GM19328 (cell line): ENCODE measurements around the gene KRI1.

Experiments
- ATAC-seq: cut with Tn5 transposase; IDR thresholded peaks from one replicate; pipeline ENCODE4 v1.9.1; 2021; ENCODE audit warnings: mild to moderate bottlenecking, moderate library complexity; ENCODE audit not compliant: unreplicated experiment

The KRI1 gene

DNA sequence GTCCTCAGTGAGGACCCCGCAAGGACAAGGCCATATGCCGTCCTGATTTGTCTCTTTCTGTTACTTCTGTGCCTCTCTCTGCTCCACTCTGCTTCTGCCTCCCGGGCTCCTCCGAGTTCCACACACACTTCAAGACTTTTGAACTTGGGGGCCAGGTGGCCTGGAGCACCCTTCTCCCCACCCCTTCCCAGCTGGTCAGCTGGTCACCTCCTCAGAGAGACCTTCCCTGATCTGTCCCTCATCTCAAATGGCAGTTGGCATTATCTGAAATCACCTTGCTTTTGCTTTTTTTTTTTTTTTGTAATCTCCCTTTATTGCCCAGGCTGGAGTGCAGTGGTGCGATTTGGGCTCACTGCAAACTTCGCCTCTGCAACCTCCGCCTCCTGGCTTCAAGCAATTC, 46.4 kb downstream of the KRI1 start:
- ATAC-seq: no peak

DNA sequence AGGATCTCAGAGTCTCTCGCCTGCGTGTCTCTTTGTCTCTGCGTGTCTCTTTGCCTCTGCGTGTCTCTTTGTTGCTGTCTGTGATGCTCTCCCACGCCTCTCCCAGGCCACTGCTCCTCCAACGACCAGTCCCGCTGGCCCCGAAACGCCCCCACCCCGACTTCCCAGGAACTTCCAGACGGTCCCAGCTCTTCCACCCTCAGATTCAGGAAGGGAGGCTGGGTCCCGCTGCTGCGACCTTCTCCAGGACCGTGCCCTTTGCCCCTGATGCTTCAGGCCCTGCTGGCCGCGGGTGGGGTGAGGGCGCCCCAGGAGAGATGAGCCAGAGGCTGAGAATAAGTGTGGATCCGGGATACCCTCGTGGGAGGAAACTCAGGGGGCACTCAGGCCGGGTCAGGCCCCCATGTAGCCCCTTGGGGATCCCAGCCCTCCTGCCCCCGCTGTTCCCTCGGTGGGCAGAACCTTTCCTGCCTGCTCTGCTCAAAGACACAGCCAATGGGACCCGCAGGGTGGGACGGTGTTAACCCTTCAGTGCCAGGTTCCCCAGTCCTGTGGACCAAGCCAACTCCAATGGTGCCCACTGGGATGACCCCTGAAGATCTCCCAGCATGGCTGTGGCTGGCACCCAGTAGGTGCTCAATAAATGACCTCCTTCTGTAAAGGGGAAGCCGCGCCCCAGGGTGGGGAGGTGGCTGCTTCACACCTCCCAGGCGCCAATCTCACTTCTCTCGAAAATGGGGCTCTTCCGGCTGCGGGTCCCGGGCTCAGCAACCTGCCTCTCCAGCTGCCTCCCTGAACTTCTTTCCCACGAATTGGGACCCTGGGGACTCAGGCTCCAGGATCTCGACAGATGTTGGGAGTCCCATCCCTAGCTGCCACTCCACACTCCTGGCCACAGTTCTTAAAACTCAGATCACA, 47.1 kb downstream of the KRI1 start:
- ATAC-seq: no peak

DNA sequence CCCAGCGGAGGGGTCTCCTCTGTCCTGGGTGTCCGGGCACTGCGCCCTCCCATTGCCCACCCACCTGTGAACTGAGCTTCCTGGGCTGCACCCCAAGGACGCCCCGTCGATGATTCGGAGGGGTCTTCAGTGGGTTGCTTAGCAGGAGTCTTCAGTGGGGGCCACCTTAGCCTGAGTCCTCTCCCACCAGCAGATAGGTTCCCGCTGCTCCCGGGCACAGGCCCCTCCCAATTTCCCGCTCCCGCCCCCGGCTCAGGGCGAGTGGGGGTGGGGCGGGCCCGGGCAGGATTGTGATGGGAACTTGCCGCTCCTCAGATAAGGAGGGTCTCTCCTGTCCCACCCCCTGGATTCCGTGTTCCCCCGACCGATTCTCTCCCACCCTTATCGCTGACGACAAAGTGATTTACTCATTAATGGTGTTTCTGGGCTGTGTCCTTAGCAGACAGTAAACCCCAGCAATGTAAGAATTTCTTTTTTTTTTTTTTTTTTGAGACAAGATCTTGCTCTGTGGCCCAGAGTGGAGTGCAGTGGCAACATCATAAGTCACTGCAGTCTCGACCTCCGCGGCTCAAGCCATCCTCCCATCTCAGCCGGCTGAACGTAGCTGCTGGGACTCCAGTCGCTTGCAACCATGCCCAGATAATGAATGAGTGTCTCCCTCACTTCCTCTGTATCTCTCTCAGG, 47.9 kb downstream of the KRI1 start:
- no peak for ATAC-seq

DNA sequence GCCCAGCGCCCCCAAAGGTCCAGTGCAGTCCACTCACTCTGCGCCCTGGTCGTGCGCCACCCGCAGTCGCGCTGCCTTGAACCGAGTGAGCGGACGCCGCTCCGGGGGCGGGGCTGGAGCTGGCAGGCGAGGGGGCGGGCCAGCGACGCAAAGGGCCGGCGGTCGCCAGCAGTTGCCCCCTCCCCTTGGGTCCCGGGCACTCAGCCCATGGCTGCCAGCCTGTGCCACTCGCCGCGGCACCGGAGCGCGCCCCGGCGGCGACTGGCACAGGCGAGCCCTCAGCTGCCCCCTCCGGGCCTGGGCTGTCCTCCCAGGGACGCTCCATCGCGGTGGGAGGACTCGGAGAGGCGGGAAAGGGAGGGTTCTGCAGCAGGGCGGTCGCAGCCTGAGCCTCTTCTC, 48.5 kb downstream of the KRI1 start, which contains the start of gene S1PR5:
Gene S1PR5, minus strand, starts transcription at position 87 of the 399 bp plus-strand sequence. CDS start 2,436 bp downstream, outside the sequence.
- ATAC-seq: no peak

DNA sequence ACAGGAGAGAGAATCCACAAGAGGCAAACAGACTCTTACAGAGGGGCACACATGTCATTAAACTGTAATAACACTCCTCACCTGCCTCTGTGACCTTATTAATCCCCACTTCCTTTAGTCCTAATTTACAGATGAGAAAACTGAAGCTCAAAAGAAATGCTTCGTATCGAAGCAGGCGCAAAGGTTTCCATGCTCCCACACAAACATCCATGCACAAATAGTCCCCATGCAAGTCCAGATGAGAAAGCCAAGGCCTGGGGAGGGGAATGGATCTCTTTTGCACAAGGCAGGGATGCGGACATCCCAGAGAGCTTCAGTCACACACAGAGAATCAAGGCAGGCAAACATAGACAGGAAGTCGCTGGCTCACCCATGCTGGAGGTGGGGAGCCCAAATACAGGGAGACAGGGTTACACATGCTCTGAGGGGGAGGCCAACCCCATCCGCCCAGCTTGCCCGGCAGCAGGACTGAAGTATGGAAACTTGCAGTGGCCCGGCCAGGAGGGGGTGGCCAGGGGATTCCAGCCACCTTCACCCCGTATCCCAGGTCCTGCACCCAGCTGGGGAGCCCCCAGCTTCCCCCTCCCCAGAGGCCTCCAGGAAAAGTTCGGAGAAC, 49.0 kb downstream of the KRI1 start:
- no peak for ATAC-seq

DNA sequence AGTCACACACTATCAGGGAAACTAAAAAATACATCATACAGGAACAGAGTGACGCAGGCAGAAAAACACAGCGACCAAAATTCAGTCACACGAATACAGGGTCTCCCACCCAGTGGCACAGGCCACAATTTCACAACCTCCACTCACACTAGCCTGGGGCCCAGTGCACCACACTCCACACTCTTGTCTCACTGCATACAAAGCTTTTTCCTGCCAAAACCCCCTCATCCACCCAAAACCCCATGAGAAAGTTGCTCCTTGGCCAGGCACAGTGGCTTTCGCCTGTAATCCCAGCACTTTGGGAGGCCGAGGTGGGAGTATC, 49.8 kb downstream of the KRI1 start:
- no peak for ATAC-seq

DNA sequence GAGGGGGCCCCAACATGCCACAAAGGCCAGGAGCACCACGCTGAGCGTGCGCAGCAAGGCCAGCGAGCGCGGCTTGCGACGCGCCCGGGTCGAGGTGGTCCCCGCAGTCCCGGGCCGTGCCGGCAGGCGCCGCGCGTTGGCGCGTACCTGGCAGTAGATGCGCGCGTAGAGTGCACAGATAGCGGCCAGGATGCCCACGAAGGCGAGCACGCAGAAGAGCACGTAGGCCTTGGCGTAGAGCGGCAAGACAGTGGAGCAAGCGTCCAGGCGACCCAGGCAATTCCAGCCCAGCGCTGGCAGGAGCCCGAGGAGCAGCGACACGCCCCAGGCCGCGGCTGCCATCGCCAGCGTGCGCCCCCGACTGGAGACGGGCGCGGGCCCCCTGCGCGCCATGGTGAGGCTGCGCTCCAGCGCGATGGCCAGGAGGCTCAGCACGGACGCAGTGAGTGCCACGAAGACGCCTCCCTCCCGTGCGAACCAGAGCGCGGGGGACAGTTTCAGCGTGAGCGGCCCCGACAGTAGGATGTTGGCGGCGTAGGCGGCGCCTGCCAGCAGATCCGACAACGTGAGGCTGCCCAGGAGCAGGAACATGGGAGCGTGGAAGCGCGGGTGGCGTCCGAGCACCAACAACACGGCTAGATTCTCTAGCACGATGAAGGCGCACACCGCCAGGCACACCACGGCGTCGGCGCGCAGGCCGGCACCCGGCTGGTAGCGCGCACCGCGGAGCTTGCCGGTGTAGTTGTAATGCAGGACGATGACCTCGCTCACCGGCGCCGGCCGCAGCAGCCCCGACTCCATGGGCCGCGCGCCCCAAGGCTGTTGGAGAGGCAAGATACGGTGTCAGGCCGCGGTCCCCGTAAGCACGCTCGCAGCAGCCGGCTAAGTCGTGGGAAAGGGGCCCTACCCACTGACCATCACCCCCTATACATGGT, 51.3 kb downstream of the KRI1 start:
- ATAC-seq: no peak

DNA sequence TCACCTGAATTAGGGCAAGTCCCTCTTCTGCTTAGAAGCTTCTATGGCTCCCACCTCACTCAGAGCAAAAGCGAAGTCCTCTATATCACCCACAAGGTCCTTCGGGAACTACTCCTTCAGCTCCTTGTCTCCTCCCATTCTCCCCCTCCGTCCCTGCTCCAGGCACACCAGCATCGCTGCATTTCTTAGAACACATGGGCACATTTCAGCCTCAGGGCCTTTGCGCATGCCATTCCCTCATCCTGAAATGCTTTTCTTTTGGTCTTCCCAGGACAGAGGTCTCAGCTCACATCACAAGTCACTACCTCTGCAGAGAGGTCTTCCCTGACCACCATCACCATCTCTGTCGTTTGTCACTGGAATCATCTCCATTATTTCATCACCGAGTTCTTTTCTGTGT, 52.6 kb downstream of the KRI1 start:
- no peak for ATAC-seq

DNA sequence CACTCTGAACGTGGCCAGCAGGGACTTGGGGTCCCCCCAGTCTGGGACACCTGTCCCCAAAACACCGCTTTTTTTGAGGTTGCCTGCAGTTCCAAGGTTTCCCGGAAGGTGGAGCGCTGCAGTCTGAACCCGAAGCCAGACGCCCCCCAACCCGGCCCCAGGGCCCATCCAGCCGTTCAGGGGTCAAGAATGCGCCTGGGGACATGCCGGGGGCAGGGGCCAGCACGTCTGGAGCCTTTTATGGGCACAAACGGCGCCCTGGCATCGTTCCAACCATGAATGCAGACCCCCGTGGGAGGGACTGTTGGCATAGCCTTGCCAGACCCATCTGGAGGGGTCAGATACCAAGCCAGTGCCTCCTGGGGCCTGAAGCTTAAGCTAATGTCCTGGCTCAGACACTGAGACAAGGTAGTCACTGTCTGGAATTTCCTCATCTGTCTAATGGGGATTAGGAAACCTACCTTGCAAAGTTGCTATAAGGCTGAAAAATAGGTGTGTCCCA, 55.5 kb downstream of the KRI1 start:
- no peak for ATAC-seq

DNA sequence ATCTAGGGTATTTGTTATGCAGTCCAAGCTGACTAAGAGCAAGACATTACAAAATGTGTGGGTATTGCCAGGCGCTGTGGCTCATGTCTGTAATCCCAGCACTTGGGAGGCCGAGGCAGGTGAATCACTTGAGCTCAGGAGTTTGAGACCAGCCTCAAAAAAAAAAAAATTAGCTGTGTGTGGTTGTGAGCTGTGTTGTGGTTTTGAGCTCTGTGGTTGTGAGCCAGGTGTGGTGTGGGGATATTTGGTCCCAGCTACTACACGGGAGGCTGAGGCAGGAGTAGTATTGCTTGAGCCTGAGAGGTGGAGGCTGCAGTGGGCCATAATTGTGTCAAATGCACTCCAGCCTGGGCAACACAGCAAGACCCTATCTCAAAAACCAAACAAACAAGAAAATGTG, 57.1 kb downstream of the KRI1 start:
- ATAC-seq: no peak

DNA sequence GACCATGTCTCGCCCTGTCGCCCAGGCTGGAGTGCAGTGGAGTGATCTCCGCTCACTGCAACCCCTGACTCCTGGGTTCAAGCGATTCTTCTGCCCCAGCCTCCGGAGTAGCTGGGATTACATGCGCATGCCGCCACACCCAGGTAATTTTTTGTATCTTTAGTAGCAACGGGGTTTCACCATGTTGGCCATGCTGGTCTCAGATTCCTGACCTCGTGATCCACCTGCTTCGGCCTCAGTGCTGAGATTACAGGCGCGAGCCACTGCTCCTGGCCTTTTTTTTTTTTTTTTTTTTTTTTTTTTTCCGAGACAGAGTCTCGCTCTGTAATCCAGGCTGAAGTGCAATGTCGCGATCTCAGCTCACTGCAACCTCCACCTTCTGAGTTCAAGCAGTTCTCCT, 57.8 kb downstream of the KRI1 start:
- no peak for ATAC-seq

DNA sequence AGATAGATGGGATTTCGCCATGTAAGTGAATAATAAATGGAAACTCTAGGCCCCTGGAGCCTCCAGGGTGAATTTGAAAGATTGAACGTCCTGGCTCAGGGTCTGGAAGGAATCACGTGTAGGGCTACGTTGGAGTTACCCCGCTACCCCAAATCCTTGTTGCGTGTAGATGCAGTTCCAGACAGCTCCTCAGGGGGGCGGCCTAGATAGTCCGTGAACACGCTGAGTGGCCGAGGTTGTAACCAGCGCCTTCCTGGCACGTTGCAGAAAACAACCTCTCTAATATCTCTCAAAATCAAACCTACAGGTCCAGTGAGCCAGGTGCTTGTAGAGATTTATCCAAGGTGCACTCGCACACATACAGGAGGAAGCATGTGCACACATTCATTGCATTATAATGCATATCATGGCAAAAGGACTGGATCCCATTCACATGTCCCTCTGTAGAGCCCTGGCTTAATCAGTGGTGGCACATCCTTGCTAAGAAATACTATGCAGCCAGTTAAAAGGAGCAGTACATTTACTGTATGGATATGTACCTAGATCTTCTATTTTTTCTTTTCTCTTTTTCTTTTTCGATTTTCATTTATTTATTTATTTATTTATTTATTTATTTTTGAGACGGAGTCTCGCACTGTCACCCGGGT, 60.1 kb downstream of the KRI1 start:
- no peak for ATAC-seq
